ENCODE measurements around the gene TTPAL.
"Not testable (repeated sequence)": the region's sequence is repeated elsewhere in the genome, so short reads cannot be mapped to it uniquely, and the experiment has no call there.

Gene TTPAL

GRCh38 chr20:44468044-44468782 lies 7.5 kb upstream of the TTPAL start:
- DNase-seq (ENCODE audit: low read depth) = no peak

GRCh38 chr20:44470327-44470726 lies 5.3 kb upstream of the TTPAL start:
- no peak for DNase-seq (ENCODE audit: low read depth)

GRCh38 chr20:44471481-44471882 lies 4.2 kb upstream of the TTPAL start:
- DNase-seq (ENCODE audit: low read depth) = no peak

- not testable (repeated sequence) for DNase-seq (ENCODE audit: low read depth)
Observed at GRCh38 chr20:44472283-44472682, 3.4 kb upstream of the TTPAL start.

- DNase-seq (ENCODE audit: low read depth) = no peak
Observed at GRCh38 chr20:44475372-44475693, 341 bp upstream of the TTPAL start.

GRCh38 chr20:44477151-44477550 lies 1.5 kb downstream of the TTPAL start:
- no peak for DNase-seq (ENCODE audit: low read depth)

GRCh38 chr20:44478206-44478605 lies 2.5 kb downstream of the TTPAL start:
- no peak for DNase-seq (ENCODE audit: low read depth)

- DNase-seq (ENCODE audit: low read depth) = no peak
Observed at GRCh38 chr20:44479643-44480042, 4.0 kb downstream of the TTPAL start.

- no peak for DNase-seq (ENCODE audit: low read depth)
Observed at GRCh38 chr20:44480097-44480496, 4.4 kb downstream of the TTPAL start.

- no peak for DNase-seq (ENCODE audit: low read depth)
Observed at GRCh38 chr20:44481719-44482416, 6.2 kb downstream of the TTPAL start.

- no peak for DNase-seq (ENCODE audit: low read depth)
Observed at GRCh38 chr20:44483112-44483511, 7.4 kb downstream of the TTPAL start.

GRCh38 chr20:44485078-44485829 lies 9.6 kb downstream of the TTPAL start:
- DNase-seq (ENCODE audit: low read depth) = no peak

GRCh38 chr20:44485830-44486198 lies 10.1 kb downstream of the TTPAL start:
- DNase-seq (ENCODE audit: low read depth) = no peak

- DNase-seq (ENCODE audit: low read depth) = no peak
Observed at GRCh38 chr20:44488551-44488950, 12.9 kb downstream of the TTPAL start.

- DNase-seq (ENCODE audit: low read depth) = no peak
Observed at GRCh38 chr20:44489223-44489622, 13.5 kb downstream of the TTPAL start.

- DNase-seq (ENCODE audit: low read depth) = no peak
Observed at GRCh38 chr20:44489931-44490330, 14.3 kb downstream of the TTPAL start.

- no peak for DNase-seq (ENCODE audit: low read depth)
Observed at GRCh38 chr20:44491635-44492395, 16.1 kb downstream of the TTPAL start.

GRCh38 chr20:44494266-44494665 lies 18.6 kb downstream of the TTPAL start:
- DNase-seq (ENCODE audit: low read depth) = no peak

GRCh38 chr20:44494681-44495080 lies 19.0 kb downstream of the TTPAL start:
- no peak for DNase-seq (ENCODE audit: low read depth)

GRCh38 chr20:44495257-44495656 lies 19.6 kb downstream of the TTPAL start:
- DNase-seq (ENCODE audit: low read depth) = no peak

- DNase-seq (ENCODE audit: low read depth) = no peak
Observed at GRCh38 chr20:44495802-44496481, 20.3 kb downstream of the TTPAL start.

- no peak for DNase-seq (ENCODE audit: low read depth)
Observed at GRCh38 chr20:44496976-44497375, 21.3 kb downstream of the TTPAL start.

Measured in stimulated activated CD8-positive, alpha-beta memory T cell treated with anti-CD3 and anti-CD28 coated beads, Interleukin-15, amount 100 ng/mL, for 1 hour (primary cell).